22Rv1 (cell line): ENCODE data around the gene TMEM181.

Source experiments
- H3K27ac ChIP-seq: fragments of 450-650 bp; 2 replicates; pipeline ENCODE4 v1.5.1; 2017
- ZFX ChIP-seq: fragments of 450-650 bp; IDR thresholded peaks from 2 replicates; pipeline ENCODE4 v1.6.1; 2017; ENCODE audit warnings: antibody characterized with exemption, borderline replicate concordance
- TF ChIP-seq, protein P1 (sequence below): fragments of 450-650 bp; IDR thresholded peaks from 2 replicates; pipeline ENCODE4 v1.5.1; 2017; ENCODE audit warnings: mild to moderate bottlenecking

TMEM181 gene

GRCh38 chr6:158639056-158639455, 79.2 kb downstream of the TMEM181 start:
- H3K27ac ChIP-seq = no peak overlapping the region
- TF ChIP-seq ZFX = no peak
- TF ChIP-seq, protein P1, sequence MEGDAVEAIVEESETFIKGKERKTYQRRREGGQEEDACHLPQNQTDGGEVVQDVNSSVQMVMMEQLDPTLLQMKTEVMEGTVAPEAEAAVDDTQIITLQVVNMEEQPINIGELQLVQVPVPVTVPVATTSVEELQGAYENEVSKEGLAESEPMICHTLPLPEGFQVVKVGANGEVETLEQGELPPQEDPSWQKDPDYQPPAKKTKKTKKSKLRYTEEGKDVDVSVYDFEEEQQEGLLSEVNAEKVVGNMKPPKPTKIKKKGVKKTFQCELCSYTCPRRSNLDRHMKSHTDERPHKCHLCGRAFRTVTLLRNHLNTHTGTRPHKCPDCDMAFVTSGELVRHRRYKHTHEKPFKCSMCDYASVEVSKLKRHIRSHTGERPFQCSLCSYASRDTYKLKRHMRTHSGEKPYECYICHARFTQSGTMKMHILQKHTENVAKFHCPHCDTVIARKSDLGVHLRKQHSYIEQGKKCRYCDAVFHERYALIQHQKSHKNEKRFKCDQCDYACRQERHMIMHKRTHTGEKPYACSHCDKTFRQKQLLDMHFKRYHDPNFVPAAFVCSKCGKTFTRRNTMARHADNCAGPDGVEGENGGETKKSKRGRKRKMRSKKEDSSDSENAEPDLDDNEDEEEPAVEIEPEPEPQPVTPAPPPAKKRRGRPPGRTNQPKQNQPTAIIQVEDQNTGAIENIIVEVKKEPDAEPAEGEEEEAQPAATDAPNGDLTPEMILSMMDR = no peak

DNA sequence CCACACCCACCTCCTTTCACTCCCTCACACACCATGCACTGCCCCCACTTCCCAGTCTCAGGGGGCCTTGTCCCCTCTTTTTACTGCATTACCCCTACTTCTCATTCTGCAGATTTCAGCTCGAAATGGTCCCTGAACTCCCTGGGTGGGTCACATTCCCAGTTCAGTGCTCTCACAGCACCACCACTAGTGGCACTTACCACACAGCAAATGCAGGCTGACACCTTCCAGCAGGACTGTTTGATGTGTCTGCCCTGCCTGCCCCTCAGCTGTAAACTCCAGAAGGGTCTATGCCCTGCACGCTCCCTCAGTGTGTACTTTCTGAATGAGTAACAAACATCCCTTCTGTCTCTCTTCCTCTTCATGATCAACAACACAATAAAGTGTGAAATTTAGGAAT, 80.6 kb downstream of the TMEM181 start:
- no peak for TF ChIP-seq ZFX
- TF ChIP-seq, protein P1 = no peak
- H3K27ac ChIP-seq = no peak overlapping the region

- no peak for TF ChIP-seq ZFX
- TF ChIP-seq, protein P1 = no peak
These were observed 82.3 kb downstream of the TMEM181 start for GRCh38 chr6:158642097-158642601.

DNA sequence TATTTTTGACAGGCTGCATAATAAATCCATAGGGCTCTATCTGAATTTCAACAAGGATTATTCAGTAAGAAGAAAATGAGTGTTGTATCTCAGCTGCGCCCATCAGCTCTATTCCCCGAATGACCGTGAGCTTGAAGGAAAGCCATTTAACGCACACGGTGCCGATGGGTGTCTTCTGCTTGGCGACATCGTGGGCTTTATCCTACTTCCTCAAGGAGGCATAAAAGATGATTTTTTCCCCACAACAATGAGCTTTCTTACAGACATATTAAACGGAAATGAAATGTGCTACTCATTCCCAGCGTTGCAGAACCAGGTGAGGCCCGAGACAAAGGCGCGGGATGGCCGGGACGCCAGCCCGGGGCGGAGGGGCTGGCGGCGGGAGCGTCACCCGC, 83.9 kb downstream of the TMEM181 start:
- H3K27ac ChIP-seq = peak overlapping the region; percentile 82
- TF ChIP-seq, protein P1 = no peak
- no peak for TF ChIP-seq ZFX

More at GRCh38 chr6:158642097-158642601, 82.3 kb downstream of the TMEM181 start:
- no peak overlapping the region for H3K27ac ChIP-seq

DNA sequence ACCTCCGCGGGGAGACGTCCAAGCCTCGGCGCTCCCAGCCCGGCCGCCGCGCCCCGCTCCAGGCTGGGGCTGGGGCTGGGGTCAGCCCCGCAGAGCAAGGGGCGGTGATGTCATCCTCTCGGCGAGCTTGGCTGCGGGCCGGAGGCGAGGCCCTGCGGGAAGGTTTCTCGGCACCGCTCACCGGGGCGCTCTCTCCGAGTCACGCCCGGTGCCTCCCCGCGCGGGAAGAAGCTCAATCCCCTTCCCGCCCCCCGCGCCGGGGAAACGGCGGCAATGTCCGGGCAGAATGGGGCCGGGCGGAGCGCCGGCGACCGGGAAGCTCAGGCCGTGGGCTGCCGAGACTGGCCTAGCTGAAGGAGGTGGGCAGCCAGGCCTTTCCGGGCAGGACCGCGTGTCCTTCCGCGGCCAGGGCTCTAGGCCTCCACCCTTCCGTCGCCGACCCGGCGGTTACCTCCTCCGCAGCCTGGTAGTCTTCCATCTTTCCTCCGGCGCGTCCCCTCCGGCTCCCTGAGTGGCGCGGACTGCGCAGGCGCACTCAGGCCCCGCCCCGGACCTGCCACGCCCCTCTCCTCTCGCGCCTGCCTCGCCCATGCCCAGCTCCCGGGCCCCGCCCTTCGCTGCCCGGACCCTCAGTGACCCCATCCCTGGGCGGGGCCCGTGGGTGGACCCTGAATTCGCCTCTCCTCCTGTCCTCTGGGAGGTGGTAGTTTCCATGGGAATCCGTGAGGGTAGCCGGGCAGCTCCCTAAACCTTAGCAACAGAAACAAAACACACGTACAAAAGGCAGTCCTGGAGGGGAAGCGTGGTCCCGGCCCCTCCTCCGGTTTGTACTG, 84.6 kb downstream of the TMEM181 start, which contains the start of gene DYNLT1:
TSS of gene DYNLT1 (minus strand) at position 513 of the 833 bp plus-strand sequence. CDS start at position 478, 35 bp downstream.
- no peak for TF ChIP-seq ZFX
- TF ChIP-seq, protein P1 = no peak
- peak within 1 kb of the TSS; percentile 82 for H3K27ac ChIP-seq

- TF ChIP-seq, protein P1 = no peak
- TF ChIP-seq ZFX = no peak
- H3K27ac ChIP-seq = peak overlapping the region; percentile 82
These were observed 85.5 kb downstream of the TMEM181 start for GRCh38 chr6:158645064-158646022.
